Measurements from ENCODE around the gene DDX1.
"Not testable (repeated sequence)": the region's sequence is repeated elsewhere in the genome, so short reads cannot be mapped to it uniquely, and the experiment has no call there.

The DDX1 gene

DNA sequence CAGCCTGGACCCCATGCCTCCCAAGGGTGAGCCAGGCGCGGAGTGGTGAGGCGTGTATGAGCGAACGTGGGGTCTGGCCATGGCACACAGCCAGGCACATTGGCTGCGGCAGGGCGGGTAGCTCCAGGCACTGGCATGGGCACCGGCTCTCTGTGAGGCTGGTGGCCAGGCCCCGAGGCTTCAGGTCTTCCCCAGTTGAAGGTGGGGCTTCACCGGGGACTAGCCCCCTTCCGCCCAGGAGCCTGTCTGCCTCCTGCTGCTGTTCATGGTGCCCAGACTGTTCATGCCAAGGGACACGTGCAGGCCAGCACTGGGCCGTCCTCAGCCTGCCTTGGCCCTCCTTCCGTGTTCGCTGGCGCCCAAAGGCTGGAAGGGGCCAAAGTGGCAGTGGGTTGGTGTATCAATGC, 26.8 kb downstream of the DDX1 start:
- no peak for FAIRE-seq

DNA sequence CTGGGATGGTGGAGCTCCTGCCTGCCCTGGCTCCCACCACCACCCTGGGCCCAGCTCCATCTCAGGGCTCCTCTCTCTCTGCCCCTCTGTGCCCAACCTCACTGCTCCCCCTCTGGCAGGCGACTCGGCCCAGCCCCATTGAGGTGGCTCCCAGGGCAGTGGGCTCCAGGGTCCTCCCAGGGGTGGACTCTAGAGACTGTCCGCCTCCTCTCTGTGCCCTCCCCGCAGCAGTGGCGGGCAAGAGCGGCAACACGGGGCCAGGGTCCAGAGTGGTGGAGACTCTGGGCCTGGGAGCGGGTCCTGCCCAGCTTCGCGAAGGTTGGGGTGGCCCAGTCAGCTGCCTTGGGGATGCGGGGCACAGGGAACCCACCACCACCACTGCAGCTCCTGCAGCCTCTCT, 27.4 kb downstream of the DDX1 start:
- FAIRE-seq: no peak

DNA sequence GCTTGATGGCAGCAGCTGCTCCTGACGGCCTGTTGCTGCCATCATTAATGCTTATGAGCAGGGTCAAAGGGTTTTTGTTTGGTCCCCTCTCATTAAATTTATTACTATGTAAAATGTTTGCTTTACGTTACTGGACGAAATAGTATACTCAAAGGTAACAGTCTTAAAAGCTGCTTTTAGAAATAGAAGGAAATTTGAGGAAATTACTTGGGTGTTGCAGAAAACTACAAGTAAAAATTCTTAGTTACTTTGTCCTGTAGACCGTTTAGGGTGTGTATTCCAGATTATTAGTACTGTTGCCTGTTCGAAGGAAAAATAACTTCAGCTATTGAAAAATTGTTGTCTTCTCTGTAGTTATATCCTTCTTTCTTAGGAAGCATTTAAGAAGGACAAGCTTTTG, 27.8 kb downstream of the DDX1 start:
- no peak for FAIRE-seq

DNA sequence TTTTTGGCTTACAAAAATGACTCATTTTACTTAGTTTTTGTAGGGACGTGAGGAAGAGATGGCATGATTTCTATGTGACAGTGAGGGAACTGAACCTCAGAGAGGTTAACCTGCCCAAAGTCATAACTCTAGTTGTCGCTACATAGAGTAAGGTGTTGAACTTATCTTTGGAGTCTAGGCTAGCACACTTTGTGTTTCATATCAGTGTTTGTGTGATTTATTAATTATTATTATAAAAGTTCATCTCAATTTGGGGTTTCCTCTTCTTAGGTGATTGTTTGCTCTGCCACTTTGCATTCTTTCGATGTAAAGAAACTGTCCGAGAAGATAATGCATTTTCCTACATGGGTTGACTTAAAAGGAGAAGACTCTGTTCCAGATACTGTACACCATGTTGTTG, 28.3 kb downstream of the DDX1 start:
- FAIRE-seq: no peak

DNA sequence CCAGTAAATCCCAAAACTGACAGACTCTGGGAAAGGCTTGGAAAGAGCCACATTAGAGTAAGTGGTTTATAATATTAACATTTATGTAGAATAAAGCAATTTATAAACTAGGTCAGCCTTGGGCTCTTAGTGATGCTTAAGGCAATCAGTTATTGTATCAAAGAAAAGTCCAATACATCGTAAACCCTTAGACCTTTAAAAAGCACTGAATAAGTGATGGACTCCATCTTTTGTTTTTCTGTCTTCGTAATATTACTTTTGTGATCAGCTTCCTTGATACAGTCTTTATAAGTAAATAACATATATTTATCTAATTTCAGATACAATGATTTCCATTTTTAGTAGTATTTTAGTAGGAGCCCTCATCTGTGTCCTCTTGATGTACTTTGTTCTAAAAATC, 28.7 kb downstream of the DDX1 start:
- FAIRE-seq: no peak

DNA sequence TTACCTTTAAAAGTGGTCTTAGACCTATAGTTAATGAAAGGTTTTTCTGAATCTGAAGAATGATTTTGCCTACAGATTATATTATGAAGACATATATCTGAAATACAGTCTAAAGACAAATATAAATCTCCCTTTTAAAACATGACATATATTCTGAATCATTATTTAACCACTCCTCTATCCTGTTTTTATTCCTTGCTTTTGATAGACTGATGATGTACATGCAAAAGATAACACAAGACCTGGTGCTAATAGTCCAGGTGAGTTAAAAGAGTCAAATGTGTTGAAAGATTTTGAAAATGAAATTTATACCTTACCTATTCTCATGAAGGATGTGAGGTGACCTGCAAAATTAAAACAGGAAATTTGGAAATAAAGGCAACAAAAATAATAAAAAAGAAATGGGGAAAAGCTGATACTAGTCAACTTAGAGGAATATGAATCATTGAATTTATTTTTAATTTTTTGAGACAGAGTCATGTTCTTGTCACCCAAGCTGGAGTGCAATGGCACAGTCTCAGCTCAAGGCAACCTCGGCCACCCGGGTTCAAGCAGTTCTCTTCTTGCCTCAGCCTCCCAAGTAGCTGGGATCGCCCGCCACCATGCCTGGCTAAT, 29.3 kb downstream of the DDX1 start:
- FAIRE-seq: no peak

DNA sequence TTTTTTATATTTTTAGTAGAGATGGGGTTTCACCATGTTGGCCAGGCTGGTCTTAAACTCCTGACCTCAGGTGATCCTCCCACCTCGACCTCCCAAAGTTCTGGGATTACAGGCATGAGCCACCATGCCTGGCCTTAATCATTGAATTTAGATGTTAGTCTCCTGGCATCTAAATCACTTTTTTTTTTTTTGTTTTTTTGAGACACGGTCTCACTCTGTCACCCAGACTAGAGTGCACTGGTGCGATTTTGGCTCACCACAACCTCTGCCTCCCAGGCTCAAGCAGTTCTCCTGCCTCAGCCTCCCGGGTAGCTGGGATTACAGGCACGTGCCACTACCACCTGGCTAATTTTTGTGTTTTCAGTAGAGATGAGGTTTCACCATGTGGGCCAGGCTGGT, 29.8 kb downstream of the DDX1 start:
- FAIRE-seq: not testable (repeated sequence)

DNA sequence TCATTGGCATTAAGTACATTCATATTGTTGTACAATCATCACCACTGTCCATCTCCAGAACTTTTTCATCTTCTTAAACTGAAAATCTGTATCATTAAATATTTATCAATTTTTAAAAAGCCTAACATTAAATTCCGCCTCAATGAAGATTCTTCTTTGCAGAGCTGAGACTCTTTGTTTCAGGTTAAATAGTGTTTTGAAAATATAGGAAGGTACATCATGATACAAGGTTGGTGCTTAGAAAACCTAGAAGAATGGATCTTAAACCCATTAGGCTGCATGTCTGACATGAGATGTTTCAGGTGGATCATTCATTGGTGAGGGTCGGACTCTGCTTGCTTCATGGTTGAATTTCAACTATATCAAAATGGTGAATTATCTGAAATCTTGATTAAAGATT, 30.5 kb downstream of the DDX1 start:
- no peak for FAIRE-seq

DNA sequence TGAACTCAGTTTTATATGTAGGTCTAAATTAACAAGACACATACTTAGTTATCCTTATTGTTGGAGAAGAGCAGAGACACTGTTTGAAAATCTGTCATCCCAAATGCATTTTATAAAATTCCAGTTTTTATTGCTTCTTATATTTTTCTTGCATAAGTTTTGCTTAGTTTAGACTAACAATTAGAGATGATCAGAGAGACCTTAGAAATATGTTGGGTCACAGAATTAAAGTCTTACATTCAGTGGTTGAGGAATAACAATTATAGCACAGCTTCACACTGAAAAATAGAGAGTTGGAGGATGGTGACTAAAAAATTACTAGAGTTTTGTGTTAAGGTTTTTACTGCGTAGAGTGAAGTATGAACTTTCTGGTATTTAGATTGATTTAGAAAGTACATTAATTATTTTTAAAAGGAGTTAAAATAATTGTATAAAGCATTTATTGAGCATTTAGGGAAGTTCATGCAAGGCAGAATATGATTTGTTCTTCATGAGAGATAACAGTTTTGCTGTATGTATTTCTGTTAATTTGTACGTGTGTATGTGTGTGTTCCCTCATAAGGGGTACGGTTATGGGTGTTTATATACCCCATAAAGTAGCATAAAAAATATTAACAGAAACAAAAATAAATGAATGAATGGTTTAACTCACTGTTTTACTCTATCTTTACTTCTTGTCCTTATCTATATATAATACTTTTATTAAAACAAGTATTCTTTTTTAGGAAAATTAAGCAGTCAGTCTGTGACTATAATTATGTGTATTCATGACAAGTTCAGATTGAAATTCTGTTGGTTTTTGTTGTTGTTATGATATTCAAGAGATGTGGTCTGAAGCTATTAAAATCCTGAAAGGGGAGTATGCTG, 31.2 kb downstream of the DDX1 start:
- no peak for FAIRE-seq

DNA sequence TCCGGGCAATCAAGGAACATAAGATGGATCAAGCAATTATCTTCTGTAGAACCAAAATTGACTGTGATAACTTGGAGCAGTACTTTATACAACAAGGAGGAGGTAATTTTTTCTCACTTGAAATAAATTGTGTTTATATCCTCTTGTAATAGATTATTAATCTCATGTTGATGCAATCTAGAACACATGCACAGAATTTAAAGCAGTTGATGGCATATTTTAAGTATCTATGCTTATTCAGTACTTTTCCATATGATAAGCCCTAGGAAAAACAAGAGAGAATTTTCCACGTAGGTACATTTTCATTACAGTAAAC, 31.8 kb downstream of the DDX1 start:
- FAIRE-seq: no peak

DNA sequence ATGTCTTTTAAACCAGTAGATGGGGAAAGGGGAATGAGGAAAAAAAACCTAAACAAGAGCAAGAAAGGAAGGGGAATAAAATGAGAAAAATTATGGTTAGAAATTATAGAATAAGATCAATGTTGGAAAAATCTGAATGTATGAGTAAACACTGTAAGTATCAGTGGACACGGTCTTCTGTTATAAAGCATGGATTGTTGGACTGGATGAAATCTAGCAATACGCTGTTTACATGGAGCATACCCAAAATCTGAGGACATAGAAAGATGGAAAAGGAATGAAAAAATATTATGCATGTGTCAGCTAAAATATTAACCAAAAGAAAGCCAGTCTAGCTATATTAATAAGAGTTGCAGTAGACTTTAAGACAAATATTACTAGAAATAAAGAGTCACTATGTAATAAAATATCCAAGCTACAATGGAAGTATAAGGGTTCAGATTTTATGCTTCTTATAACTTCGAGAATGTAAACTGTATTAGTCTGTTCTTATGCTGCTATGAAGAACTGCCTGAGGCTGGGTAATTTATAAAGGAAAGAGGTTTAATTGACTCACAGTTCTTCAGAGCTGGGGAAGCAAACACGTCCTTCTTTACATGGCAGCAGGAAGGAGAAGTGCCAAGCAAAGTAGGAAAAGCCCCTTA, 32.4 kb downstream of the DDX1 start:
- FAIRE-seq: no peak

DNA sequence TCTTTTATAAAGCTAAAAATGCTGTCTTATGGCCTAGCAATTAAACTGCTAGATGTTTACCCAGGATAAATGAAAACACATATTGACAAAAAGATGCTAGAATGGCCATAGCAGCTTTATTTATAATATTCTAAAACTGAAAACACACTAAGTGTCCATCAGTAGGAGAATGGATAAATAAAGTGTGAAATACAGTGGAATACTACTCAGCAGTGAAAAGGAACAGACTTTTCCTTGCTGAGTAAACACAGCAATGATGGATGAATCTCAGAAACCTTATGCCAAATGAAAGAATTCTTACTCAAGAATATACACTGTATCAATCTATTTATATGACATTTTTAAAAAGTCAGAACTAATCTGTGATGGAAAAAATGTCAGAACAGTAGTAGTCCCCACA, 33.2 kb downstream of the DDX1 start:
- FAIRE-seq: no peak

DNA sequence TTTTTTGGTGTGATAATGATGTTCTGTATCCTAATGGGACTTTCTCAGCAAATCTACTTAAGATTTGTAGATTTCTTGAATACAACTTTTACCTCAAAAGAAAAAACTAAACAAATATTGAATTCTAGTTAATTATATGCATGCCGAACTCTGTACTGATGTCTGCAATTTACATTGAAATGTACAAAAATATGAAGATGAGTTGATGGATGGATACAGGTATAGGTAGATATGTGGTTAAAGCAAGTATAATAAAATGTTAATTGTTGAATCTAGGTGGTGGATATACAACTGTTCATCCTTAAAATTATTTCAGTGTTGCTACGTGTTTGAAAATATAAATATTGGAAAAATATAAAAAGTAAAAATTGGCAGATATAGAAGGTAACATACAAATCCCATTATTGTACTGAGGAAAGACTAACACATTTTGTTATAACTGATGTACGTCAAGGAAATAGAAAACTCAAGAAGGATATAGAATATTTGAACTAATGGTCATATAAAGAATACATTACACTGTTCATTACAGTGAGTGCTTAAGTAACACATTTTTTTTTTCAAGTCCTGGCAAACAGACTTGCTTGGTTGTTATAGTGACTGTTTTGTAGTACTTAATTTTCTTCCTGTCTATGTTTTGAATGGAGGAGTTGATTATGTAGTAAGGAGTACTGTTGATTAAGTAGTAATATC, 33.8 kb downstream of the DDX1 start:
- FAIRE-seq: no peak

DNA sequence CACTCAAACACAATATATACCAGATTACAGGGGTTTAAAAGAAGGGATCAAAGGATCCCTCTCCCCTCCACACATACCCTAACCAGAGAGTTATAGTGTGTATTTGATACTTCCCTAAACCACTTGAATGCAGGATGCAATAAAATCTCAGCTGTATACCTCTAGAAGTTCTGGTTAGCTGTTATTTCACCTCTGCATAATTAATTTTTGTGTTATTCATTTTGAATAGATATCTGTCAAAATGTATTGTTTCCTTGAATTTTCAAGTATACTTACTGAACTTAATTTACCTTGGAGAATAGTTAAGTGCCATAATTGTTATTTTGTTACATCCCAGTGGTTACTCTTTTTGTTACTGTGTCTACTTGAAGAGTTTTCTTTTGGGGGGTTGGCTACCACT, 34.5 kb downstream of the DDX1 start:
- FAIRE-seq: no peak

DNA sequence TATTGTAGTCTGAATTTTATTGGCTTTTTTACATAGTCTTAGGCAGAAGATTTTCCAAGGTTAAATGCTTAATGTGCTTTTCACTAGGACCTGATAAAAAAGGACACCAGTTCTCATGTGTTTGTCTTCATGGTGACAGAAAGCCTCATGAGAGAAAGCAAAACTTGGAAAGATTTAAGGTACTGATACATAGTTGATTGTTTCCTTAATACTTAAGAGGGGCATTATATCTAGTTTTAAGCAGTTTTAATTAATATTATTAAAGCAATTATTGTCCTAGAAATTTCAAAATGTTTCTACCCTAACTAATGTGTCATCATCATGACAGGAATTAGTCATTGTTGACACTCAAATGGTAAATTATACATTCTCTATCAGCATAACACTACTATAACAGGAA, 35.3 kb downstream of the DDX1 start:
- FAIRE-seq: no peak

DNA sequence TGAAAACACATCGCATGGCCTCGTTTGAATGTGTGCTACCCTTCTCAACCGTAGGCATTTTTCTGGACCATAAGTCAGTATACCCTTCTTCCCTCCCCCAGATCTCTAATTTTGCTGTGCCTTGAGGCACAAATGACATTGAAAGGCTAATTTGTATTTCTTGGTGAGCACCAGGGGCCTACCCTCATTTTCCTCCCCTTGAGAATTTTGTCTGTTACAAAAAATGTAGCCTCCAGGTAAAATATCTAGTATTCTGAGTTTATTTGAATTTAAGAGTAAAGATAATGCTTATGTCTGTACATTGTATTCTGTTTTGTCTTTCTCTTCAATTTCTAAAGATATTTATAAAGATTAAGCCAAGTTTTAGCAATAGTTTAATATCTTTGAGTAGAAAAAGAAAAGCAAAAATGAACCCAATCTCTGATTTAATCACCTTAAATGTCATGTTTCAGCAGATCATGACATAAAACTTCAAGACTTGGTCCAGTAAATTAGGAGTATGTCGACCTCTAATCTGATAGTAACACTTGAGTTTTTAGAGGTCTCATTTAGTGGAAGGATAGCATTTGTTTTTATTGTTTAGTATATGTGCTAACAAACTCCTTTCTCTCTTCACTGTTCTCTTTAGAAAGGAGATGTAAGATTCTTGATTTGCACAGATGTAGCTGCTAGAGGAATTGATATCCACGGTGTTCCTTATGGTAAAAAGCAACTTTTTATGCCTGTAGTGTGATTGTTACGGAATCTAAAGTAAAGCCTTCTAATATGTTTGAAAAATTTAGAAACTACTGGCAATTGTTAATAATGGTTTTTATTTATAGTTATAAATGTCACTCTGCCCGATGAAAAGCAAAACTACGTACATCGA, 36.4 kb downstream of the DDX1 start:
- no peak for FAIRE-seq

DNA sequence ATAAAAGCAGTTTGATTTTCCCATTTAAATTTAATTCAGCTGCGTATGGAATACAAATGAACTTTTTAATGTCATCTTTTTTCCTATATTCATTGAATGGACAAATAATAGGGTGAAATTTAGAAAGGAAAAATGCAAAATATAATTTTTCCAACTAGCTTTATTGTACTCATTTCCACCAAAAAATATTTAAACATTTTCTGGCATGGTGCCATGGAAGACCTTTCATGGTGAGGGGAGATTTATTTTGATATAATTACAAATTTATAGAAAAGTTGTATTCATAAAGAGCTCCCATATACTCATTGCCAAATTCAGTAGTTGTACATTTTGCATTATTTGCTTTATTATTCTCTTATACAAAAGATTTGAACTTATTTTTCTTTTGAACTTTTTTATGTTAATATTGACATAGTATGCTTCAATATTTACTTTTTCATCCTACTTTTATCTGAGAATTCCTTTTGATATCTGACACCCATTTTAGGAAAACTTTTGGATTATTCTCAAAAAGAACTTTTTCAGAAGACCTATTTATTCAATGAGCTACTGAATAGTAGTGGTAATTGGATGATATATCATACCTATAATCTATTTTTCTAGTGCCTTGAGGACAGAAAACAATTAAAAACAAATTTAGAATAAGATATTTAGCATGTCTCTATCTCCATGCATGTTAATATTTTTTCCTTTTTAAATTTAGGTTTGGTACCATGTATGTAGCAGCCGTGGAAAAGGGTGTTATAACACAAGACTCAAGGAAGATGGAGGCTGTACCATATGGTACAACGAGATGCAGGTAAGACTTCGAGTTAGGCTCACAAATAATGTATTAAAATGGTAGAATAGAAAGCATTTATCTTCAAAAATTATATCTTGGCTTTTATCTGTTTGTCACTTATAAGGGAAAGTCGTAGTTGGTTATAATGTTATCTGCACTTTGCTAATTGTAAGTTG, 37.5 kb downstream of the DDX1 start:
- FAIRE-seq: no peak

DNA sequence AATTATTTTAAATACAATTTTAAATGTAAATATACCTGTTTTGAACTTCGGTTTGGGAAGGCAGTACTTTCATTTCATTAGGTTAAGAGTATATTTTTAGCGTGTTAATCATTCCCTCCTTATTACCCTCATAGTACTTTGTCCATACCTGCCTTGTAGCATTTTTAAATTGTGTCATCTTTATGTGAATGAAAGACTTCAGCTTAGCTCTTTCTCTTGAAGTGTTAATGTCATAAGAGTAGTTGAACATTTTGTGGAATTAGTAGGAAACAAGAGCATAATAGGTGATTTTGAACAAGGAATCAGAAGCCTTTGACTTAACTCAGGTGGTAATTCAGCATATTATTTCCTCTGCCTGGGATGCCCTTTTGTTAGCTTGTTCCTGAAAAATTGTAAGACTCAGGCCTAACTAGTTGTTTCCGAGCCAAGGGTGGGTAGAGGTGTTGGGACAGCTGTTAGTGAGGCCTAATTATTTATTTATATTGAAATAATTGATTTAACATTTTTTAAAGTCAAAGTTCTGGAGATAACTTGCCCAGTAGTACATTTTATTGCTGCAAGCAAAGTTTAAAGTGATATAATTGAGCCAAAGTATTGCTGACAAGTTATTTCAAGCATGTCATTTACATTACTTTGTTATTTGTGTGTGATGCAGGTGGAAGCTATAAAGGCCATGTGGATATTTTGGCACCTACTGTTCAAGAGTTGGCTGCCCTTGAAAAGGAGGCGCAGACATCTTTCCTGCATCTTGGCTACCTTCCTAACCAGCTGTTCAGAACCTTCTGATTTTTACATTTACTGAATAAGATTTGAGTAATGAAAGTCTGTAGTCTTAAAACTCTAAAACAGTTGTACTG, 38.7 kb downstream of the DDX1 start:
- no peak for FAIRE-seq

DNA sequence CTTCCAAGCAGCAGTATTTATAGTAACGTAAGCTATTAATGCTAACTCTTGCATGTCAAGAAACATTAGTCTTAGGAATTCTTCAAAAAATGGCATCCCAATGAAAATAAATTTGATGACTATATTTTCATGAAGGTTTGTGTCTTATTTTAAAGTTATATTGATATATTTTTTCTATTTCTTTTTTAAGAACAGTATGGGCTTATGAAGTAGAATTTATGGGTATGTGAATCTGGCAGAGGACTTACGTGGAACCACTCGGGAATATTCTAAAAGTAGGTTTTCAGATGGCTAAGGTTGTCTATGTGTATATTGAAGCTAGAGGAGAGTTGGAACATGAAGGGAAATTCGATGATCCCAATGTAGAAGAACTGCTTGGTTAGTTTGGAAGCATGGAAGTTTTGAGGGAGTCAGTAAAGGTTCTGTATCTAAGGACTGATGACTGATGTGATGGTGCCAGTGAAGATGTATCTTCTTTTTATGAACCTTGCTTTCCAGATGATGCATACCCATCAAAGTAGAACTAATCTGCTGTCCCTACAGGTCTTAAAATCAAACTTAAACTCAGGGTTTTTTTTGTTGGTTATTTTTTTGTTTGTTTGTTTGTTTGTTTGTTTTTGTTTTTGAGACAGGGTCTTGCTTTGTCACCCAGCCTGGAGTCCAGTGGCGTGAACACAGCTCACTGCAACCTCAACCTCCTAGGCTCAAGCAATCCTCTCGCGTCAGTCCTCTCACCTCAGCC, 39.5 kb downstream of the DDX1 start:
- FAIRE-seq: no peak

DNA sequence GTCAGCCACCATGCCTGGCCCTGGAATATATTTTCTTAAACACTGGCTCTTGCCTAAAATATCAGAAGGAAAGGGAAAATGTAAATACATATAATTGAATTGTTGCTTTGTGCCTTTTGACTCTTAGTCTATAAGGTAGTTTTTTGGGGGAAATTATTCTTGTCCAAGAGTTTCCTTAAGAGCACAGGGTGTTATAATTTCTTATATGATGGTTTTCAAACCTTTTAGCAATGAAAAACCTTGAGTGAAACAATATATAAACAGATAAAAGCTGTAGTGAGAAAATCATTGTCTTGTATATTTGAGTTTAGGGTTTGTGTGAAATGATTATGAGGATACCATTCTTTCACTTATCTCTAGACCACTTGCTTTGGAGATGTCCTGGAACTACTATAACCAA, 40.2 kb downstream of the DDX1 start:
- no peak for FAIRE-seq
